ENCODE data around the gene UNKL.

The UNKL gene

DNA sequence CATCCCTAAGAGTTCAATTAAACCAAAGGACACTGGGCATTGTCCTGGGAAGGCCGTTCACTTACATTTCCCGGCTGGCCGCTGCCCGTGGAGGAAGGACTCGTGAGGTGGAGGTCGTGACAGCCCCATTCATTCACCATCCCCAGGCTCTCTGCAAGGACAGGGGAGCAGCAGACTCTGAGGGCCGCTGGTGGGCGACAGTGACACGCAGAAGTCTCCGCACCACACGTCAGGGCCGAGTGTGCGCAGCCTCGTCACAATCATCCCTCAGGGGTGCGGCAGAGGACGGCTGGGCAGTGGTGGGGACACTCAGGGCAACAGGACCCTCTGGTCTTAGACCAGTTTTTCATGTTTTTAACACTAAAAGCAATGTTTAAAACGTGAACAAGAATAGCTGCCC is 21.7 kb downstream of the UNKL start:
- no peaks in the 10 kb centered on the region for H3K4me1 ChIP-seq (ENCODE audit: insufficient read depth, low read length)
- peaks cover 19% of the 10 kb centered on the region for H3K36me3 ChIP-seq (ENCODE audit: insufficient read depth, low read depth, low read length)
- H3K9ac ChIP-seq (ENCODE audit: low read depth, low read length), result no peak overlapping the region
- H3K9me3 ChIP-seq (ENCODE audit: insufficient read depth, low read depth, low read length), result no peaks in the 10 kb centered on the region
- H3K4me3 ChIP-seq (ENCODE audit: low read length), result no peak overlapping the region
- H3K27me3 ChIP-seq (ENCODE audit: insufficient read depth, low read length), result no peaks in the 10 kb centered on the region
- H3K27ac ChIP-seq (ENCODE audit: low read length), result no peak overlapping the region

DNA sequence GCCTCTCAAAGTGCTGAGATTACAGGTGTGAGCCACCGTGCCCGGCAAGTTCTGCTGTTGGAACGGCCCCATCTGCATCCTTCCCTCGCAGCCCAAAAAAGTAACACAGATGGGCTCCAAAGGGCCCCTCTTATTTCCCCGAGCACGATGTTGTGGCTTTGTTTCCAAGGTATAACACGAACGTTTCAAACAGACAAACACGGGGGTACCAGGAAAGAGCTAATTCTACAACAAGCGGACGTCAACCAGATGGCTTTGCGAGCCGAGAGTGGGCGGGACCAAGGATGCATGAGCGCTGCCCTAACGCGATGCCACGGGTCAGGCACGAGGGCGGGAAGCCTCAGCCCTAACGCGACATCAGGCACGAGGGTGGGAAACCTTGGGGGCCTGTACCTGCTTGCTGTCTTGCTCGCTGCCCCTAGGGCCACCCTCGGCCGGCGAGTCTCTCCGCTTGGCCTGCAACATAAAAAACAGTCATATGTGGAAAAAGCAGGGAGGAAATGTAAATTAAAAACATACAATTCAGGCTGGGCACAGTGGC is 24.2 kb downstream of the UNKL start:
- Histone ChIP-seq H3K9me3 (ENCODE audit: insufficient read depth, low read depth, low read length) (no peaks in the 10 kb centered on the region), H3K9ac (ENCODE audit: low read depth, low read length) (no peak overlapping the region), H3K4me3 (ENCODE audit: low read length) (no peak overlapping the region), H3K36me3 (ENCODE audit: insufficient read depth, low read depth, low read length) (peaks cover 19% of the 10 kb centered on the region), H3K4me1 (ENCODE audit: insufficient read depth, low read length) (no peaks in the 10 kb centered on the region), H3K27ac (ENCODE audit: low read length) (no peak overlapping the region), H3K27me3 (ENCODE audit: insufficient read depth, low read length) (no peaks in the 10 kb centered on the region)

DNA sequence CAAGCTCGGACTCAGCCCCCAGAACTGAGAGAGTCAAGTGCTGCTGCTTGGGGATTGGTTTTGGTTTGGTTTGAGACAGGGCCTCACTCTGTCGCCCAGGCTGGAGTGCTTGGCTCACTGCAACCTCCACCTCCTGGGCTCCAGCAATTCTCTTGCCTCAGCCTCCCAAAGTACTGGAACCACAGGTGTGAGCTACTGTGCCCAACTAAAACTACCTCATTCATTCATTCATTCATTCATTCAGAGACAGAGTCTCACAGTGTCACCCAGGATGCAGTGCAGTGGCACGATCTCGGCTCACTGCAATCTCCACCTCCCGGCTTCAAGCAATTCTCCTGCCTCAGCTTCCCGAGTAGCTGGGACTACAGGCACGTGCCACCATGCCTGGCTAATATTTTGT is 24.7 kb downstream of the UNKL start:
- no peaks in the 10 kb centered on the region for H3K4me1 ChIP-seq (ENCODE audit: insufficient read depth, low read length)
- H3K9ac ChIP-seq (ENCODE audit: low read depth, low read length), result no peak overlapping the region
- no peaks in the 10 kb centered on the region for H3K27me3 ChIP-seq (ENCODE audit: insufficient read depth, low read length)
- peaks cover 19% of the 10 kb centered on the region for H3K36me3 ChIP-seq (ENCODE audit: insufficient read depth, low read depth, low read length)
- H3K27ac ChIP-seq (ENCODE audit: low read length), result no peak overlapping the region
- no peak overlapping the region for H3K4me3 ChIP-seq (ENCODE audit: low read length)
- no peaks in the 10 kb centered on the region for H3K9me3 ChIP-seq (ENCODE audit: insufficient read depth, low read depth, low read length)

DNA sequence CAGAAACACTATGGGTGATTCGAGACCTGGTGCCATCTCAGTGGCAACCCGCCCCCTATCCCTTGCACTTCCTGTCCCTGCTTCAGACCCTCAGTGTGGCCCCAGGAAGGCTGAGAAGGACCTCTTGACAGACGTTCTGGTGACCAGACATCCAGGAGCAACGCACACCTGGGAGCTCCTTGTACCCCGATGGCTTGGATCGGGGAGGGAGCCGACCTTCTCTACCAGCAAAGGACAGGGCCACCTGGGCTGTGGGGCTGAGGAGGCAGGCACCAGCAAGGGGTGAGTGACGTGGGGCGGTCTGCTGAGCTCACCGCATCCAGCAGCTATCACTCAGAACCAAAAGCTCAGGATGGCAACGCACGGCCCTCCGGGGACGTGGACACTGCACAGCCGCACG is 27.2 kb downstream of the UNKL start:
- Histone ChIP-seq H3K4me1 (ENCODE audit: insufficient read depth, low read length) (no peaks in the 10 kb centered on the region), H3K27ac (ENCODE audit: low read length) (no peak overlapping the region), H3K27me3 (ENCODE audit: insufficient read depth, low read length) (no peaks in the 10 kb centered on the region), H3K4me3 (ENCODE audit: low read length) (no peak overlapping the region), H3K9ac (ENCODE audit: low read depth, low read length) (no peak overlapping the region), H3K36me3 (ENCODE audit: insufficient read depth, low read depth, low read length) (peaks cover 12% of the 10 kb centered on the region), H3K9me3 (ENCODE audit: insufficient read depth, low read depth, low read length) (no peaks in the 10 kb centered on the region)

DNA sequence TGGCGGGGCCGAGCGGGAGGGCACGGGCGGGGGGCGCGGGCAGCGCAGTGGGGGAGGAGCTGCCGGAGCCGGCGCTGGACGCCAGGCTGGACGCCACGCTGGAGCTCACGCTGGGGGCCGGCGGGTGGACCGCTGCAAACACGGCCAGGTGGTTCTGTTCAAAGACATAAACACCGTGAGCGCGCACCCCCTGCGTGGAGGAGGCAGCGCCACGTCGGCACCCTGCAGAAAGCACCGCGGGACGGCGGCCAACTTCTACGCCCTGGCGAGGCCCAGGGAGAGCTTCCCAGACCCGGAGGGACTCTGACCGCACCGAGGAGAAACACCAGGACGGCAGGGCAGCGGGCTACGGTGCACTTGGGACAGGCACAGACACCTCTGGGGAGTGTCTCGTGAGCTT is 29.3 kb downstream of the UNKL start:
- peaks cover 5% of the 10 kb centered on the region for H3K36me3 ChIP-seq (ENCODE audit: insufficient read depth, low read depth, low read length)
- no peaks in the 10 kb centered on the region for H3K27me3 ChIP-seq (ENCODE audit: insufficient read depth, low read length)
- H3K4me3 ChIP-seq (ENCODE audit: low read length), result no peak overlapping the region
- no peak overlapping the region for H3K9ac ChIP-seq (ENCODE audit: low read depth, low read length)
- no peak overlapping the region for H3K27ac ChIP-seq (ENCODE audit: low read length)
- H3K4me1 ChIP-seq (ENCODE audit: insufficient read depth, low read length), result no peaks in the 10 kb centered on the region
- H3K9me3 ChIP-seq (ENCODE audit: insufficient read depth, low read depth, low read length), result no peaks in the 10 kb centered on the region

DNA sequence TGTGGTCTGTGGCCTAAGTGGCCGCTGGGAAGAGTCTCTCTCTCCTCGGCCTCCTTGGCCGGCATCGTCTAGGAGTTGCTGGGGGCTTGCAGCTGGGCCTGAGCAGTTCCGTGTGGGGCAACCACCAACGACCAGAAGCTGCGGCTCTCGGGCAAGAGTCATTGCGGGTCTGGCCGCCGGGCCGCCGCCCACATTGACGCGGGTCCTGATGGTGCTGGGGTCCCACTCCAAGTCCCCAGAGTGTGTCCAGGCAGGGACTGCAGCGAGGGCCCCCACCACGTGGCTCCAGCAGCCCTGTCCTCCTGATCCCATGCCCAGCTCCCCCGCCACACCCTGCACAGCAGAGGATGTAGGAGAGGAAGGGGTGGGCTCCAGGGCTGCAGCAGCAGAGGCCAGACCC is 30.9 kb downstream of the UNKL start:
- Histone ChIP-seq H3K9me3 (ENCODE audit: insufficient read depth, low read depth, low read length) (no peaks in the 10 kb centered on the region), H3K9ac (ENCODE audit: low read depth, low read length) (no peak overlapping the region), H3K4me1 (ENCODE audit: insufficient read depth, low read length) (no peaks in the 10 kb centered on the region; the same call in 1 of the 2 replicates), H3K36me3 (ENCODE audit: insufficient read depth, low read depth, low read length) (no peaks in the 10 kb centered on the region; the same call in 1 of the 2 replicates), H3K27ac (ENCODE audit: low read length) (no peak overlapping the region), H3K4me3 (ENCODE audit: low read length) (no peak overlapping the region), H3K27me3 (ENCODE audit: insufficient read depth, low read length) (no peaks in the 10 kb centered on the region)

DNA sequence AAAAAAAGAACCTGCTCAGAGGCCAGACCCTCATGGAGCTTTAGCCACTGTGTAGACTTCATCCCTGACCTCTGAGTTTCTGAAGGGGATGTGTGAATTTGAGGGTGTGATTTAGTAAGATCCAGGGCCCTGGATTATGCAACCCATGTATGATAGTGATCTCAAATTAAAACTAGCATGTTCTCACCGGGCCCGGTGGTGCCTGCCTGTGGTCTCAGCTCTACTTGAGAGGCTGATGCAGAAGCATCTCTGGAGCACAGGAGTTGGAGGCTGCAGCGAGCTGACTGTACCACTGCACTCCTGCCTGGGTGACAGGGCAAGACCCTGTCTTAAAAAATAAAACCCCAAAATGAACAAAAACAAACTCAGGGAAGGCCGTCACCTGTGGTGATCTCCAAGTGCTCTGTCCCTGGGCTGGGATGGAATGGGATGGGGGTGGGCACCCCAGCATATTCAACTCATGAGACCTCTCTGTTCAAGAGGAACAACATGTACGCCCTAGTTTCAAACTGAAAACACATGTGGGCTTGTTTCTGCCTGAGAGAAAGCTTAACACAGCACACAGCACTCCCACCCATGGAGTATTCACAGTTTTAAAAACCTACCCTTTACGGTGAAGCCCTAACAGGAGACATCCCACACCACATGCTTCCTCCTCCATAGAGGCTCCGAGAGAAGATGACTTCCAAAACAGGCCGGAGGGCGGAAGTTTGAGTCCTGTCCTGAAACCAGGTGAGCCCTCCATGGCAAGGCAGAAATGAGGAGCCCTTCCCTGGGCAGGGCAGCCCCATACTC is 32.7 kb downstream of the UNKL start:
- Histone ChIP-seq H3K9ac (ENCODE audit: low read depth, low read length) (no peak overlapping the region), H3K27me3 (ENCODE audit: insufficient read depth, low read length) (no peaks in the 10 kb centered on the region), H3K4me3 (ENCODE audit: low read length) (no peak overlapping the region), H3K4me1 (ENCODE audit: insufficient read depth, low read length) (peaks cover 6% of the 10 kb centered on the region; the same call in 1 of the 2 replicates), H3K27ac (ENCODE audit: low read length) (no peak overlapping the region), H3K9me3 (ENCODE audit: insufficient read depth, low read depth, low read length) (no peaks in the 10 kb centered on the region), H3K36me3 (ENCODE audit: insufficient read depth, low read depth, low read length) (no peaks in the 10 kb centered on the region; the same call in 1 of the 2 replicates)

DNA sequence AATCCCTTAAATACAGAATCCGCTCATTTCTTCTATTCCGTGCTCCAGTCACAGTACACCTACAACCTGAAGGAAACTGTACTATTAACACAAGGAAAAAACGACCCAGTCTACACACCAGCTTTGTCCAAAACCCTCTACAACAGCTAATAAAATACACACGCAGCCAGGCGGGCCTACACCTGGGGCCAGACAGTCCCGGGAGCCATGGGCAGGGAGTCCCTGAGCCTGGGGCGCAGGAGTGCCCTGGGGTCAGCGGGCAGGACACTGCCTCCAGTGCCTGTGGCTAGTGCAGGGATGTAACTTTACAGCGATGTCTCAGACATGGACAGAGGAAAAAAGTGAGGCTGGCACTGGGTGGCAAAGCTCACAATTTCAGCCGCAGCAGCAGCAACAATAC is 34.3 kb downstream of the UNKL start:
- H3K9me3 ChIP-seq (ENCODE audit: insufficient read depth, low read depth, low read length), result no peaks in the 10 kb centered on the region
- peaks cover 6% of the 10 kb centered on the region; the same call in 1 of the 2 replicates for H3K4me1 ChIP-seq (ENCODE audit: insufficient read depth, low read length)
- peak overlapping the region; percentile 58; the same call in 1 of the 2 replicates for H3K4me3 ChIP-seq (ENCODE audit: low read length)
- H3K27ac ChIP-seq (ENCODE audit: low read length), result no peak overlapping the region
- H3K27me3 ChIP-seq (ENCODE audit: insufficient read depth, low read length), result no peaks in the 10 kb centered on the region
- peak overlapping the region; percentile 7; the same call in 1 of the 2 replicates for H3K9ac ChIP-seq (ENCODE audit: low read depth, low read length)
- no peaks in the 10 kb centered on the region; the same call in 1 of the 2 replicates for H3K36me3 ChIP-seq (ENCODE audit: insufficient read depth, low read depth, low read length)

DNA sequence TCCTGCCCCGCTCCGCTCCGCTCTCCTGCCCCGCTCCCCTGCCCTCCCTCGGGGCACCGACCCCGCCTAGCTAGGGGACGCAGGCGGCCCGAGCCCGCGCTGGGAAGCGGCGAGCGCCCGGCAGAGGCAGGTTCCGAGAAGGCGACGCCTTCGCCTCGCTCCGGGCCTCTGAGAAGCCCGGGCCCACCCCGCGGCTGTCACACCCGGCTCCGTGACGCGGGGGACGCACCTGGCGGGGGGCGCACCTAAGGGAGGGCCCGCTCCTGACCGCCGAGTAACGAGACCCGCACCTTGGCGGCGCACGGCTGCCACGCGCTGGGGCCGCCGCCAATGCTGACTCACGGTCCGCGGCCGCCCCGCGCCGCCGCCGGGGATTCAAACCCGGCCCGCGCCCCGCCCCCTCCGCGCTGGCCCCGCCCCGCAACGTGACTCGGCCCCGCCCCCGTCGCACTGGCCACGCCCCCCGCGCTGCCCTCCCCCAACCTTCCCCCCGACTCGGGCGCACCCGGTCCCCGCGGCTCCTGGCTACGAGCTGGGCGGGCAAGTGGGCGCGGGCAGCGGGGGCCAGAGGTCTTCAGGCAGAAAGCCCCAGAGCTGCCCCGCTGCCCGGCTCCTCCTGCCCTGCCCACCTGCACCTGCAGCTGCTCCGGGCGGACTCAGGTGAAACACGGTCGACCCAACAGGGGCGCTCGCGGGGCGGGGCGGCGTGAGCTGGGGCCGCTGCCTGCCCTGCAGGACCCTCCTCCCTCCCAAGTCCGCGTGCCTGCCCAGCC is 35.0 kb downstream of the UNKL start:
- Histone ChIP-seq H3K4me3 (ENCODE audit: low read length) (peak overlapping the region; percentile 77; the same call in 1 of the 2 replicates), H3K27ac (ENCODE audit: low read length) (no peak overlapping the region)

DNA sequence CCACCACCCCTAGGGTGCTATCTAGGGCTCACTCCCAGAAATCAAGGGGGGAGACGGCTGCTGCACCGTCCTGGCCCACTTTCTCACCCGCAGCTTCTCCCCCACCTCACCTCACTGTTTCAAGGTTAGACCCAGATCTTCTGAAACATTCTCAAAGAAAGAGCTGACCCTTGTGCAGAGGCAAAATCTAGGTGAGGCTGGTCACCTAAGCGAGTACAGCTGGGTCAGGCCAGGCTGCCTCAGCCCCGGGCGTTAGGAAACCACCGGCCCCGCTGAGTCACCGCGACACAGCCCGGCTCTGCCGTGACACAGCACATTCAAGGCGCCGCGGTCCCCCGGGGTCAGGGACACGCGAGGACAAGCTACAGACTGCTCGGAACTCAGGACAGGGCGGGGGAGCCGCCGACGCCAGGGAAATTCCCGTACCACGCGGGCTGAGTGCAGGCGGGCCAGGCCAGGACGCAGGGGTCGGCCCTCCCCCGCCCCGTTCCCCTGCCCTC is 35.6 kb downstream of the UNKL start:
- Histone ChIP-seq H3K4me1 (ENCODE audit: insufficient read depth, low read length) (peaks cover 6% of the 10 kb centered on the region; the same call in 1 of the 2 replicates), H3K9ac (ENCODE audit: low read depth, low read length) (peak overlapping the region; percentile 90), H3K4me3 (ENCODE audit: low read length) (peak overlapping the region; percentile 77), H3K27ac (ENCODE audit: low read length) (no peak overlapping the region), H3K27me3 (ENCODE audit: insufficient read depth, low read length) (no peaks in the 10 kb centered on the region), H3K36me3 (ENCODE audit: insufficient read depth, low read depth, low read length) (no peaks in the 10 kb centered on the region; the same call in 1 of the 2 replicates), H3K9me3 (ENCODE audit: insufficient read depth, low read depth, low read length) (no peaks in the 10 kb centered on the region)

More for the DNA sequence above, 35.0 kb downstream of the UNKL start:
- Histone ChIP-seq H3K9me3 (ENCODE audit: insufficient read depth, low read depth, low read length) (no peaks in the 10 kb centered on the region), H3K27me3 (ENCODE audit: insufficient read depth, low read length) (no peaks in the 10 kb centered on the region), H3K9ac (ENCODE audit: low read depth, low read length) (peak overlapping the region; percentile 90), H3K36me3 (ENCODE audit: insufficient read depth, low read depth, low read length) (no peaks in the 10 kb centered on the region; the same call in 1 of the 2 replicates), H3K4me1 (ENCODE audit: insufficient read depth, low read length) (peaks cover 6% of the 10 kb centered on the region; the same call in 1 of the 2 replicates)

DNA sequence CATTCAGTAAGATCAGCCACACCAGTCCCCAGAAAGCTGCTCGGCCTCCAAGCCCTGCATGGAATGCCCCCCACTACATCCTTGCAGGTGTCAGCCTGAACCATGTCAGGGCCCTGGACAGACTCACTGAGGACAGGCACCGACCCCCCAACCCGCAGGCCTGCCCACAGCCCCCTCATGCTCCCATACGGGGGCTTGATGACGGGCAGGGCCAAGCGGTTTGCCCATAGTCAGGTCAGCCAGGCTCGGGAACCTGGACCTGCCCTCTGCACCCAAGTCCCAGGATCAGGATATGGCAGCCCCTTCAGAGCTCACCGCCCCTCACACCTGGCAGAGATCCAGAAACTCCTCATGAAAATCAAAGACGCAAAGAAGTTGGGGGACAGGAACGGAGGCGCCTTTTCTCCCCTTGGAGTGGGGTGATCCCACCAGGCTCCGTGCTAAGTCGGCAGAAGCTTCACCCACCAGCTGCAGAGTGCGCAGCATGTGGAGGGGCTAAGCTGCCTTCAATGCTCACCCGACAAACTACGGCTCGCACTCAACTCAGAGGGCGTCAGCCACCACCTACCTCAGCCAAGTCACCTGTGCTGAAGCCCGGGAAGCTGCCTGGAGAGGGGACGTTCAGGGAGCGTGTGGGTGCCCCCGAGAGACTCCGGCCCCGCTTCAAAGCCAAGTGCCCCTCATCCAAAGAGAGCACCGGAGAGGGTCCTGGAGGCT is 36.3 kb downstream of the UNKL start:
- Histone ChIP-seq H3K4me3 (ENCODE audit: low read length) (peak overlapping the region; percentile 77), H3K27ac (ENCODE audit: low read length) (no peak overlapping the region), H3K27me3 (ENCODE audit: insufficient read depth, low read length) (no peaks in the 10 kb centered on the region), H3K36me3 (ENCODE audit: insufficient read depth, low read depth, low read length) (no peaks in the 10 kb centered on the region; the same call in 1 of the 2 replicates), H3K4me1 (ENCODE audit: insufficient read depth, low read length) (peaks cover 6% of the 10 kb centered on the region; the same call in 1 of the 2 replicates), H3K9ac (ENCODE audit: low read depth, low read length) (peak overlapping the region; percentile 90), H3K9me3 (ENCODE audit: insufficient read depth, low read depth, low read length) (no peaks in the 10 kb centered on the region)

All from iPS-20b (cell line).